Measurements from ENCODE around the gene SAAL1. TPM values are rescaled to one million over a fixed set of nuclear protein-coding genes. Genes with fewer than 3 reads are reported as not detected.

SAAL1 gene
- total RNA-seq, 4 donors from 2014 or later, result 0.77 to 29.9 (median 12.7) TPM

DNA sequence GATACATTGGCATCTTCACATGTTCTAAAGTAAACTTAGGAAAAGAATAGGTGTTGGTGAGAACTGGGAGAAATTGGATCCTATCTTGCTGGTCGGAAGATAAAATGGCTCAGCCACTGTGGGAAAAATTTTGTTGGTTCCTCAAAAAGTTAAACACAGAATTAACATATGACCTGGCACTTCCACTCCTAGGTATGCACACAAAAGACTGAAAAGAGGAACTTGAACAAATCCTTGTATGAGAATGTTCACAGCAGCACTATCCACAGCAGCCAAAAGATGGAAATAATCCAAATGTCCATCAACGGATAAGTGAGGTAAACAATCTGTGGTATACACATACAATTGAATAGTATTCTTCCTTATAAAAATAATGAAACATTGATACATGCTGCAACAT is 55.0 kb downstream of the SAAL1 start:
- peaks cover 0 to 5% of the 10 kb centered on the region in 2 donors for H3K27me3 ChIP-seq
- TF ChIP-seq POLR2A (IDR thresholded peaks at IDR 0.05), result no peak
- TF ChIP-seq, protein P1, sequence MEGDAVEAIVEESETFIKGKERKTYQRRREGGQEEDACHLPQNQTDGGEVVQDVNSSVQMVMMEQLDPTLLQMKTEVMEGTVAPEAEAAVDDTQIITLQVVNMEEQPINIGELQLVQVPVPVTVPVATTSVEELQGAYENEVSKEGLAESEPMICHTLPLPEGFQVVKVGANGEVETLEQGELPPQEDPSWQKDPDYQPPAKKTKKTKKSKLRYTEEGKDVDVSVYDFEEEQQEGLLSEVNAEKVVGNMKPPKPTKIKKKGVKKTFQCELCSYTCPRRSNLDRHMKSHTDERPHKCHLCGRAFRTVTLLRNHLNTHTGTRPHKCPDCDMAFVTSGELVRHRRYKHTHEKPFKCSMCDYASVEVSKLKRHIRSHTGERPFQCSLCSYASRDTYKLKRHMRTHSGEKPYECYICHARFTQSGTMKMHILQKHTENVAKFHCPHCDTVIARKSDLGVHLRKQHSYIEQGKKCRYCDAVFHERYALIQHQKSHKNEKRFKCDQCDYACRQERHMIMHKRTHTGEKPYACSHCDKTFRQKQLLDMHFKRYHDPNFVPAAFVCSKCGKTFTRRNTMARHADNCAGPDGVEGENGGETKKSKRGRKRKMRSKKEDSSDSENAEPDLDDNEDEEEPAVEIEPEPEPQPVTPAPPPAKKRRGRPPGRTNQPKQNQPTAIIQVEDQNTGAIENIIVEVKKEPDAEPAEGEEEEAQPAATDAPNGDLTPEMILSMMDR (IDR thresholded peaks at IDR 0.05), result no peak
- H3K36me3 ChIP-seq, result no peaks in the 10 kb centered on the region
- H3K4me1 ChIP-seq, result no peaks in the 10 kb centered on the region
- H3K9me3 ChIP-seq, result no peaks in the 10 kb centered on the region
- intact Hi-C loops (cut with DNase I; ENCODE audit: low total_unique reads), result no loop called here
- H3K27ac ChIP-seq, result no peak overlapping the region
- DNase-seq, result no peak
- H3K4me3 ChIP-seq, result no peak overlapping the region

DNA sequence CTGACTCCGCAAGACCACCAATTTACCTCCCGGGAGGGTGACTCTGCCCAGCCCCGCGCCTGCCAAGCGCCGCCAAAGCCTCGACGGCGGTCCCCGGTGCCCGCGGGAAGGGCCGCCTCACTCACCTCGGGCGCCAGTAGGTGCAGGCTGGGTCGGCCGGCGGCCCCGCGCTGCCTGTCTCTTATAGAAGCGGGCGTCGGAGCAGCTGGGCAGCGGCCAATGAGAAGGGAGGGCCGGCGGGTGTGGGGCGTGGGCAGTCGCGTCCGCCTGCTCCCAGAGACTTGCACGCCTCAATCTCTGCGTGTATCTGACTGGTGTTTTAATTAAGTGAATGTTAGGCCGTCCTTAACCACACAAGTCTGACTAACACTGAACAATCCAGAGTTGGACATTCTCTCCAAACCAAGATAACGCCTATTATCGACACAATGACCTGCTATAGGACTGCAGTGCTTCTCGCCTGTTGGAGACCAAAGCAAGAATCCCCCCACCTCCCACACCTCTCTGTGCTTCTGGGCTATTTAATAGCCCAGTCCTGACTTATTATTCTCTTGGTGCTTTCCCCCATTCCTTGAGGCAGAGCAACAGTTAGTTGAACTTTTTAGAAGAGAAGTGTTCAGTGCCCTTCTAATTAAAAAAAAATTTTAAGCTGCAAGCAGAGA is 59.6 kb downstream of the SAAL1 start, which contains the start of gene TPH1:
Gene TPH1, minus strand, starts transcription at position 154 of the 662 bp plus-strand sequence. CDS start 5,507 bp downstream, outside the sequence.
- H3K9me3 ChIP-seq, result no peaks in the 10 kb centered on the region
- H3K27ac ChIP-seq, result no peak within 1 kb of the TSS
- H3K4me3 ChIP-seq, result peak within 1 kb of the TSS in 1 of 2 donors; percentile 5
- TF ChIP-seq POLR2A (IDR thresholded peaks at IDR 0.05), result no peak
- TF ChIP-seq, protein P1 (IDR thresholded peaks at IDR 0.05), result no peak
- intact Hi-C loops (cut with DNase I; ENCODE audit: low total_unique reads), result no loop called here
- peaks cover 0 to 5% of the 10 kb centered on the region in 2 donors for H3K27me3 ChIP-seq
- no peaks in the 10 kb centered on the region for H3K36me3 ChIP-seq
- DNase-seq, result peak; percentile 18 to 44
- no peaks in the 10 kb centered on the region for H3K4me1 ChIP-seq

DNA sequence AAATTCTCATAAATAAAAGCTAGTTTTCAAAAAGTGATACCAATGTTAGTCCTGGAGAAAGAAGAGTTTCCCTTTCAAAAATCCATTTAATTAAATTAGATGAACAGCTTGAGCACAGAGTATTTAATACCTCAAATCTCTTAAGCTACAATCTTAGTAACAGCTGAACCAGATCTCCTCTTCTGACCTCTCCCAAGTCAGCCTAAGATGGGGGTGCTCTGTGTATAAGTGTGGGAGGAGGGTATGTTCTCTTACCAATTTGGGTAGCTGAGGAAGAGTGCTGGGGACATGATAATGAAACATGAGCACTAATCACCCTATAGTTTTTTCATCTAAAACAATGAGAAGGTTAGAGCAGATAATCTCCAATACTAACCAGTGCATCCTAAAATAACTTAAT is 69.4 kb downstream of the SAAL1 start:
- H3K27me3 ChIP-seq, result no peaks in the 10 kb centered on the region
- no peak overlapping the region for H3K27ac ChIP-seq
- no peaks in the 10 kb centered on the region for H3K4me1 ChIP-seq
- H3K9me3 ChIP-seq, result no peaks in the 10 kb centered on the region
- no peak for DNase-seq
- no peak overlapping the region for H3K4me3 ChIP-seq
- H3K36me3 ChIP-seq, result no peaks in the 10 kb centered on the region
- TF ChIP-seq, protein P1 (IDR thresholded peaks at IDR 0.05), result no peak
- TF ChIP-seq POLR2A (IDR thresholded peaks at IDR 0.05), result no peak
- intact Hi-C loops (cut with DNase I; ENCODE audit: low total_unique reads), result no loop called here

Small RNA genes within 50 kb of the gene (small RNA-seq; reads per million reads assigned to genes)
- gene HIGD1AP5, result not detected

Other genes starting within 250 kb of the SAAL1 start
- 10 to 100 TPM; 12.6 to 64.4 (median 43.7) TPM for gene SERGEF, start 93.0 kb downstream of the SAAL1 start, total RNA-seq
- gene TPH1, start 59.8 kb downstream of the SAAL1 start, total RNA-seq, result 1 to 10 TPM in 3 of 4 donors, under 1 TPM in 1; under 0.01 to 2.3 (median 1.3) TPM
- gene MRGPRX3, start 26.5 kb upstream of the SAAL1 start, total RNA-seq, result not detected
- gene MRGPRX4, start 66.8 kb upstream of the SAAL1 start, total RNA-seq, result not detected
- not detected for gene SAA4, start 130.7 kb upstream of the SAAL1 start, total RNA-seq
- gene SAA2, start 142.6 kb upstream of the SAAL1 start, total RNA-seq, result 1 to 10 TPM in 1 of 4 donors, not detected in 3; 3.8 TPM
- gene SAA1, start 160.2 kb upstream of the SAAL1 start, total RNA-seq, result 1 to 10 TPM in 1 of 4 donors, not detected in 3; 3.3 TPM
- 10 to 100 TPM in 3 of 4 donors, 1 to 10 TPM in 1; 6.4 to 55.0 (median 35.9) TPM for gene HPS5, start 216.1 kb upstream of the SAAL1 start, total RNA-seq
- gene GTF2H1, start 216.5 kb upstream of the SAAL1 start, total RNA-seq, result 100 to 1,000 TPM in 1 of 4 donors, 10 to 100 TPM in 3; 25.0 to 103 (median 50.7) TPM

Data from uterus (tissue), 4 donors.